Naive thymus-derived CD8-positive, alpha-beta T cell (primary cell): ENCODE measurements around the gene RNF214. TPM values are rescaled to one million over a fixed set of nuclear protein-coding genes. Genes with fewer than 3 reads are reported as not detected.
"Not testable (repeated sequence)": the region's sequence is repeated elsewhere in the genome, so short reads cannot be mapped to it uniquely, and the experiment has no call there.

Source experiments
- ATAC-seq, 2 donors: fragments of 150-1000 bp; cut with Tn5 transposase in 1 of 2; sonication (Bioruptor Pico), chemical (Tn5 transposase) in 1 of 2; 1 replicate in 1 of 2; 2 replicates in 1 of 2; pipeline ENCODE4 v1.10.0; 2021; ENCODE audit warnings: mild to moderate bottlenecking in 2 of 2, moderate library complexity in 2 of 2
- POLR2A ChIA-PET: fragments of 350-600 bp; sonication (Branson Sonifier 250); formaldehyde crosslinking; loops from one replicate; lab custom pipeline; 2021; ENCODE audit warnings: antibody characterized with exemption; lab: Charles Lee
- DNase-seq, 10 donors: peaks; one replicate each; pipeline versions ENCODE4 v3.0.0 to v3.0.0-alpha.2; 2020 to 2022
- H3K27ac Mint-ChIP-seq, 10 donors: one replicate each; pipeline ENCODE4 v1.8.0; 2020 to 2022; ENCODE audit warnings: mild to moderate bottlenecking in 10 of 10, mixed read lengths in 10 of 10, moderate library complexity in 4 of 10, inconsistent platforms in 1 of 10
- H3K27me3 Mint-ChIP-seq, 5 donors: one replicate each; pipeline ENCODE4 v1.8.0; 2021 to 2022; ENCODE audit warnings: mixed read lengths in 5 of 5
- H3K36me3 Mint-ChIP-seq, 3 donors: one replicate each; pipeline ENCODE4 v1.8.0; 2020 to 2022; ENCODE audit warnings: mixed read lengths in 3 of 3, mild to moderate bottlenecking in 2 of 3, inconsistent platforms in 1 of 3
- H3K4me1 Mint-ChIP-seq, 4 donors: one replicate each; pipeline ENCODE4 v1.8.0; 2021 to 2022; ENCODE audit warnings: mixed read lengths in 4 of 4
- H3K4me3 Mint-ChIP-seq, 10 donors: one replicate each; pipeline ENCODE4 v1.8.0; 2020 to 2022; ENCODE audit warnings: mild to moderate bottlenecking in 10 of 10, mixed read lengths in 10 of 10, moderate library complexity in 6 of 10, inconsistent platforms in 1 of 10
- H3K9me3 Mint-ChIP-seq, 9 donors: one replicate each; pipeline ENCODE4 v1.8.0; 2020 to 2022; ENCODE audit warnings: mixed read lengths in 9 of 9, mild to moderate bottlenecking in 3 of 9, inconsistent platforms in 1 of 9, moderate library complexity in 1 of 9
- polyA plus RNA-seq, 3 donors: library from polyadenylated mRNA; unstranded; fragments of 300-500 nt; fragmentation: Illumina TruSeq; gene quantifications; one replicate each; pipeline ENCODE4 v1.2.3, GENCODE V29; 2021
- total RNA-seq, 8 experiments: library from RNA in 2 of 8; stranded (reverse) in 2 of 8; gene quantifications; one replicate each; pipeline ENCODE4 v1.2.3 and lab custom pipeline; 2021 to 2026

RNF214 gene
- total and polyA plus RNA-seq, 5 experiments from 2014 or later = 7.5 to 30.3 (median 11.6) TPM

- H3K27ac Mint-ChIP-seq, H3K4me1 Mint-ChIP-seq, DNase-seq, H3K9me3 Mint-ChIP-seq, H3K4me3 Mint-ChIP-seq, ATAC-seq, H3K27me3 Mint-ChIP-seq, POLR2A ChIA-PET: not testable (repeated sequence)
- peaks cover 0 to 58% (median 9%) of the 10 kb centered on the region in 3 donors for H3K36me3 Mint-ChIP-seq
Measured at GRCh38 chr11:117206859-117207258, 25.6 kb upstream of the RNF214 start.

DNA sequence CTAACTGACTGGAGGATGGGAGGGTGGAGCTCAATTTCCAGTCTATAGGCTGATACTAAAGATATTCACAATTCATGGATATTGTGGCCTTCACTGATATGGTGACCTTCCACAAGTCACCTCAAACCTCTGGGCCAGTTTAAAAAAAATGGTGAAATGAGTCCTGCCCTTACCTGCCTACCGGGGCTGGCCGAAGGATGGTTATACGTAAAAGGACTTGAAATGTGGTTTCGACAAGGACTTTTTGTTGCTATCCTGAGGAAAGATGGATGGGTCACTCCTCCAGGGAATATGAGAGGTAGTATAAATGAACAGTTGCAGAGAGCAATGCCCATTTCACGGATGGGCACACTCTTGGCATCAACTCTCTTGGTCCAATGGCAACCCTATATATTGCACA is 25.0 kb upstream of the RNF214 start:
- H3K27ac Mint-ChIP-seq, POLR2A ChIA-PET, H3K27me3 Mint-ChIP-seq, H3K9me3 Mint-ChIP-seq, ATAC-seq, DNase-seq, H3K4me1 Mint-ChIP-seq, H3K4me3 Mint-ChIP-seq: not testable (repeated sequence)
- H3K36me3 Mint-ChIP-seq = peaks cover 0 to 64% (median 9%) of the 10 kb centered on the region in 3 donors

GRCh38 chr11:117208710-117209109 is 23.8 kb upstream of the RNF214 start:
- DNase-seq = peak in 1 of 10 donors; percentile 48
- H3K9me3 Mint-ChIP-seq, ATAC-seq, H3K27me3 Mint-ChIP-seq, H3K4me3 Mint-ChIP-seq, POLR2A ChIA-PET: not testable (repeated sequence)
- Mint-ChIP-seq H3K27ac (peak overlapping the region in 1 of 10 donors; percentile 40), H3K36me3 (peaks cover 0 to 68% (median 11%) of the 10 kb centered on the region in 3 donors), H3K4me1 (peaks cover 0 to 12% (median 4%) of the 10 kb centered on the region in 4 donors)

- H3K9me3 Mint-ChIP-seq, ATAC-seq, H3K4me3 Mint-ChIP-seq, H3K27me3 Mint-ChIP-seq, POLR2A ChIA-PET: not testable (repeated sequence)
- H3K4me1 Mint-ChIP-seq = peaks cover 0 to 12% (median 4%) of the 10 kb centered on the region in 4 donors
- H3K27ac Mint-ChIP-seq = peak overlapping the region in 8 of 10 donors; percentile 7 to 78 (median 52)
- DNase-seq = peak in 1 of 10 donors; percentile 45
- H3K36me3 Mint-ChIP-seq = peaks cover 0 to 68% (median 11%) of the 10 kb centered on the region in 3 donors
Measured at GRCh38 chr11:117209351-117210125, 22.9 kb upstream of the RNF214 start.

DNA sequence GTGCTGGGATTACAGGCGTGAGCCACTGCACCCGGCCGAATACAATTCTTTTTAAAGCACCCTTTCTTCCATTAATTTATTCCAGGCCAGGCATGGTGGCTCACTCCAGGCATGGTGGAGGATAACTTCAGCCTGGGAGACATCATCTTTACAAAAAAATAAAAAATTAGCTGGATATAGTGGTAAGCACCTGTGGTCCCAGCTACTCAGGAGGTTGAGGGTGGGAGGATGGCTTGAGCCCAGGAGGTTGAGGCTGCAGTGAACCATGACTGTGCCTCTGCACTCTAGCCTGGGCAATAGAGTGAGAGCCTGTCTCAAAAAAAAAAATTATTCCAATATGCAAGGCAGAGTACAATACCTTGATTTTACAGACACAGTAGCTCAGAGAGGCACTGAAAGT is 21.9 kb upstream of the RNF214 start:
- H3K27ac Mint-ChIP-seq = peak overlapping the region in 4 of 10 donors; percentile 20 to 78 (median 30)
- H3K36me3 Mint-ChIP-seq = peaks cover 0 to 68% (median 7%) of the 10 kb centered on the region in 3 donors
- H3K27me3 Mint-ChIP-seq = no peaks in the 10 kb centered on the region
- peaks cover 0 to 12% (median 3%) of the 10 kb centered on the region in 4 donors for H3K4me1 Mint-ChIP-seq
- ATAC-seq (no peak), DNase-seq (no peak)
- no peak overlapping the region for H3K4me3 Mint-ChIP-seq
- POLR2A ChIA-PET = no interaction called here
- H3K9me3 Mint-ChIP-seq = no peaks in the 10 kb centered on the region

DNA sequence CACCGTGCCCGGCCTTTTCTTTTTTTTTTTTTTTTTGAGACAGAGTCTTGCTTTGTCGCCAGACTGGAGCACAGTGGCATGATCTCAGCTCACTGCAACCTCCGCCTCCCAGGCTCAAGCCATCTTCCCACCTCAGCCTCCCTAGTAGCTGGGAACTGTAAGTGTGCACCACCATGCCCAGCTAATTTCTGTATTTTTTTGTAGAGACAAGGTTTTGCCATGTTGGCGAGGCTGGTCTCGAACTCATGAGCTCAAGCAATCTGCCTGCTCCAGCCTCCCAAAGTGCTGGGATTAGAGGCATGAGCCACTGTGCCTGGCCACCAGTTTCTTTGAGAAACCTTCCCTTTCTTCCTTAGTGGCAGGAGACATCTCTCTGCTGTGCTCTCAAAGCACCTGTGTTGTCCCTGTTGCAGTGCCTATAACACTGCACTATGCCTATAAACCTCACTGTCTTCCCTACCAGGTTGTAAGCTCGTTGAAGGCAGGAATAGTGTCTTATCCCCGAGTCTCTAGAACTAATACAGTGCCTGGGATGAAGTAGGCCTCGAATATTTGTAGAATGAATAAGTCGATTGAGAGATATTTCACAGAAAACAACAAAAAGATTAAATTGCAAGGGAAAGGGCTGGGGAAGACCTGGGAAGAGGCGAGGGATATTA is 19.6 kb upstream of the RNF214 start:
- ATAC-seq (no peak), DNase-seq (no peak)
- Mint-ChIP-seq H3K4me1 (peaks cover 0 to 12% (median 3%) of the 10 kb centered on the region in 4 donors), H3K9me3 (no peaks in the 10 kb centered on the region), H3K27ac (peak overlapping the region in 5 of 10 donors; percentile 10 to 34 (median 24)), H3K27me3 (no peaks in the 10 kb centered on the region), H3K4me3 (no peak overlapping the region), H3K36me3 (peaks cover 0 to 83% (median 11%) of the 10 kb centered on the region in 3 donors)
- POLR2A ChIA-PET = interaction anchor here (0.7 to 1.4 kb wide), 5 partner anchors 10 to 197 kb away, joined by 3 to 8 read pairs (median 3); partner anchors contain the start of gene SIDT2

- ATAC-seq (no peak), DNase-seq (no peak)
- POLR2A ChIA-PET = interaction anchor here (0.6 to 1.9 kb wide), 3 partner anchors 11 to 125 kb away, joined by 3 to 7 read pairs (median 5); no protein-coding TSS in a partner anchor
- Mint-ChIP-seq H3K27me3 (no peaks in the 10 kb centered on the region), H3K36me3 (peaks cover 0 to 96% (median 25%) of the 10 kb centered on the region in 3 donors), H3K4me3 (no peak overlapping the region), H3K27ac (peak overlapping the region in 9 of 10 donors; percentile 4 to 86 (median 31)), H3K9me3 (no peaks in the 10 kb centered on the region), H3K4me1 (peaks cover 0 to 18% (median 8%) of the 10 kb centered on the region in 4 donors)
Measured at GRCh38 chr11:117214404-117215110, 17.9 kb upstream of the RNF214 start.

DNA sequence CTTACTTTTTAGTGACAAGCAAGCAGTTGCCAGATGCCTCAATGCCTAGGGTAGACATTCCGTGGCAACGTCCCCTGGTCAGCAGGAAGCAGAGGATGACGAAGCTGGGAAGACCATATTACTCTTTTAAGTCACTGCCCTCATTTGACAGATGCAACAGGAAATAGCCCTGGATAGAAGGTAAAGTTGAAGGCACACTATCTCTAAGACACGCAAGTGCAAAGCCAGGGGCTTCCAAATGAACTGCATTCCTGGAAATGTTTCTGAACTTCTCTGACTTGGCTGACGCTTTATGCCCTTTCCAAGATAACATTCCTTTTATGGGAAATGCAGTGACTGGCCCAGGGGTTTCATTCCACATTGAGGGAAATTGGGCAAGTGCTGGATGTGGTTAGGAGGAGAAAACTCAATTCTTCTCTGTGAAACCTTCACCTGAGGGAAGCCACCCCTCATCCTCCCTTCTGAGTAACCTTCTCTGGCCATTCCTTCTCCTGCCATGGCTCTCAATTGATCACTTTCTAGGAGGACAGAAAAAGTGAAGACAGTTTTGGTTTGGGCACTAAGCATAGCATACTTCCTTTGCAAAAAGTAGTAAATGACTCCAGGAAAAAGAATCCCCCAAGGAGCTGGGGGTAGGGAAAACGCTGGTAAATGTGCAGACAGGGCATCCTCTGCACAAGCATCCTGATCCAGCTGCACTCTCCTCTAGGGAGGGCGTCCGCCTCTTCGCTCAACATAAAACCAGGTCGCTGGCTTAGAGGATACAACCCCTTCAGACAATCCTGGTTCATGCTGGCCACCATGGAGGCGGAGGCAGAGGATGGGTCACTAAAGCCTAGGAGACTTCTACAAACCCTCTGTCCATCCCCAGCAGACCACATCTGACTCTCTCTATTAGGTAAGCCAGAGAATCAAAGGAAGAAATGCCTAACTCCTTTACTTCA is 15.1 kb upstream of the RNF214 start:
- POLR2A ChIA-PET = interaction anchor here (0.9 to 1.6 kb wide), 2 partner anchors 10 to 14 kb away, joined by 3 to 4 read pairs; no protein-coding TSS in a partner anchor
- Mint-ChIP-seq H3K27me3 (no peaks in the 10 kb centered on the region), H3K9me3 (no peaks in the 10 kb centered on the region), H3K27ac (peak overlapping the region in 8 of 10 donors; percentile 18 to 81 (median 62)), H3K4me3 (no peak overlapping the region), H3K36me3 (peaks cover 0 to 94% (median 28%) of the 10 kb centered on the region in 3 donors), H3K4me1 (peaks cover 0 to 13% (median 8%) of the 10 kb centered on the region in 4 donors)
- DNase-seq = peak in 1 of 10 donors; percentile 35
- no peak for ATAC-seq

- POLR2A ChIA-PET = interaction anchor here (0.6 to 1.6 kb wide), 3 partner anchors 9 to 152 kb away, joined by 3 to 6 read pairs (median 4); no protein-coding TSS in a partner anchor
- H3K27me3 Mint-ChIP-seq = no peaks in the 10 kb centered on the region
- ATAC-seq (no peak), DNase-seq (no peak)
- H3K4me3 Mint-ChIP-seq = no peak overlapping the region
- H3K4me1 Mint-ChIP-seq = peaks cover 0 to 8% (median 7%) of the 10 kb centered on the region in 4 donors
- H3K27ac Mint-ChIP-seq = peak overlapping the region in 3 of 10 donors; percentile 48 to 71 (median 66)
- H3K36me3 Mint-ChIP-seq = peaks cover 0 to 93% (median 26%) of the 10 kb centered on the region in 3 donors
- H3K9me3 Mint-ChIP-seq = no peaks in the 10 kb centered on the region
Measured at GRCh38 chr11:117218133-117218915, 14.1 kb upstream of the RNF214 start.

- no peaks in the 10 kb centered on the region for H3K27me3 Mint-ChIP-seq
- ATAC-seq = no peak
- peak in 1 of 10 donors; percentile 41 for DNase-seq
- H3K36me3 Mint-ChIP-seq = peaks cover 0 to 94% (median 26%) of the 10 kb centered on the region in 3 donors
- no peaks in the 10 kb centered on the region for H3K9me3 Mint-ChIP-seq
- POLR2A ChIA-PET = no interaction called here
- H3K4me3 Mint-ChIP-seq = no peak overlapping the region
- peak overlapping the region in 3 of 10 donors; percentile 15 to 85 (median 56) for H3K27ac Mint-ChIP-seq
- H3K4me1 Mint-ChIP-seq = peaks cover 0 to 8% (median 7%) of the 10 kb centered on the region in 4 donors
Measured at GRCh38 chr11:117219001-117219400, 13.5 kb upstream of the RNF214 start.
